SJCRH30 (cell line): ENCODE results near the gene PIP4K2C. TPM values are rescaled to one million over a fixed set of nuclear protein-coding genes. Genes with fewer than 3 reads are reported as not detected.

Experiments used
- DNase-seq, 2 experiments: peaks; one replicate each; pipeline ENCODE4 v3.0.0-alpha.2; 2015 to 2020
- H3K27ac ChIP-seq: fragments of 250-450 bp; sonication (Bioruptor Pico); 2 replicates; pipeline ENCODE4 v1.5.1; 2020; ENCODE audit warnings: mild to moderate bottlenecking, moderate library complexity
- H3K27me3 ChIP-seq: fragments of 250-450 bp; sonication (Bioruptor Pico); 2 replicates; pipeline ENCODE4 v1.5.1; 2020; ENCODE audit warnings: mild to moderate bottlenecking, moderate library complexity
- H3K36me3 ChIP-seq: fragments of 250-450 bp; sonication (Bioruptor Pico); 2 replicates; pipeline ENCODE4 v1.5.1; 2020; ENCODE audit warnings: mild to moderate bottlenecking, moderate library complexity
- H3K4me1 ChIP-seq: fragments of 250-450 bp; sonication (Bioruptor Pico); 2 replicates; pipeline ENCODE4 v1.5.1; 2020; ENCODE audit warnings: mild to moderate bottlenecking, moderate library complexity
- H3K4me3 ChIP-seq: fragments of 250-450 bp; sonication (Bioruptor Pico); 2 replicates; pipeline ENCODE4 v1.5.1; 2020; ENCODE audit warnings: mild to moderate bottlenecking, moderate library complexity
- H3K9me3 ChIP-seq: fragments of 250-450 bp; sonication (Bioruptor Pico); replicated peaks from 2 replicates; pipeline ENCODE4 v1.5.1; 2020; ENCODE audit warnings: mild to moderate bottlenecking, moderate library complexity
- total RNA-seq: library from RNA; depleted of rRNA; stranded (reverse); fragments of >200 nt; shearing (Covaris generic); gene quantifications from 2 replicates; pipeline ENCODE4 v1.2.3, GENCODE V29; 2014

PIP4K2C gene
- total RNA-seq, 1 experiment from 2014 or later: 171 TPM

DNA sequence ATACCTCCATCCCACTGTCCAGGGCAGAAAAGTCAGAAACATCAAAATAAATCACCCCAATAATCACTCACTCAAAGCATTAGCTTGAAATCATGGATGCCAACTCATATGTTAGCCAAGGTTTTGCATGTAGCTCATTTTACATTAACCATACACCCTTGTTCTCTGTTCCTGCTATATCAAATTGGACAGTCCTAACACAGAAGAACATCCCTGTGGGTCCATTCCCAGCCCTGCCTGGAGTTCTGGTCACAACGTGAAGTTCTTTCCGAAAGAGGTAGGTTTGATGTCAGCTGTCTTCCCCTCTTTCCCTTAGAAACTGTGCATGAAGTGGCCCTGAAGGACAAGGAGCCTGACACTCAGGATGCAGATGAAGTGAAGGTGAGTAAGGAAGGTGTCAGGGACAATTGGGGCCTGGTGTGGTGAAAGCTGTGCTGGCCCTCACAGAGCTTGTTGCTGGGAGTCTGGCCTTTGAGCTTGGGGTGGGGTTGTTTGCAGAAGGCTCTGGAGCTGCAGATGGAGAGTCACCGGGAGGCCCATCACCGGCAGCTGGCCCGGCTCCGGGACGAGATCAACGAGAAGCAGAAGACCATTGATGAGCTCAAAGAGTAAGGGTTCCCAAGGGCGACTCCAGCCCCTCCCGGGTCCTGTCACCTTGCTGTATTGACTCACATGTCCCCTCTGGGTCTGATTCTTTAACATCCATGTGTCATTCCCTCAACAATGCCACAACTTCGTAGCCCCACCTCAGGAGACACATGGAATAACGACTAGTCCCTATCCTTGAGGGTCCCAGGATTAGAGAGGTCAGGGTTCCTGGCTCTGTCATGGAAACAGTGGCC is 15.0 kb upstream of the PIP4K2C start:
- H3K4me1 ChIP-seq: no peaks in the 10 kb centered on the region
- H3K27me3 ChIP-seq: peaks cover 45% of the 10 kb centered on the region
- H3K36me3 ChIP-seq: no peaks in the 10 kb centered on the region
- DNase-seq: no peak
- H3K27ac ChIP-seq: no peak overlapping the region
- H3K4me3 ChIP-seq: no peak overlapping the region
- no peaks in the 10 kb centered on the region for H3K9me3 ChIP-seq

- DNase-seq: no peak
- Histone ChIP-seq H3K4me3 (no peak overlapping the region), H3K27me3 (peaks cover 47% of the 10 kb centered on the region), H3K36me3 (no peaks in the 10 kb centered on the region), H3K4me1 (no peaks in the 10 kb centered on the region), H3K9me3 (no peaks in the 10 kb centered on the region), H3K27ac (no peak overlapping the region)
Measured at GRCh38 chr12:57576613-57577160, 14.3 kb upstream of the PIP4K2C start.

DNA sequence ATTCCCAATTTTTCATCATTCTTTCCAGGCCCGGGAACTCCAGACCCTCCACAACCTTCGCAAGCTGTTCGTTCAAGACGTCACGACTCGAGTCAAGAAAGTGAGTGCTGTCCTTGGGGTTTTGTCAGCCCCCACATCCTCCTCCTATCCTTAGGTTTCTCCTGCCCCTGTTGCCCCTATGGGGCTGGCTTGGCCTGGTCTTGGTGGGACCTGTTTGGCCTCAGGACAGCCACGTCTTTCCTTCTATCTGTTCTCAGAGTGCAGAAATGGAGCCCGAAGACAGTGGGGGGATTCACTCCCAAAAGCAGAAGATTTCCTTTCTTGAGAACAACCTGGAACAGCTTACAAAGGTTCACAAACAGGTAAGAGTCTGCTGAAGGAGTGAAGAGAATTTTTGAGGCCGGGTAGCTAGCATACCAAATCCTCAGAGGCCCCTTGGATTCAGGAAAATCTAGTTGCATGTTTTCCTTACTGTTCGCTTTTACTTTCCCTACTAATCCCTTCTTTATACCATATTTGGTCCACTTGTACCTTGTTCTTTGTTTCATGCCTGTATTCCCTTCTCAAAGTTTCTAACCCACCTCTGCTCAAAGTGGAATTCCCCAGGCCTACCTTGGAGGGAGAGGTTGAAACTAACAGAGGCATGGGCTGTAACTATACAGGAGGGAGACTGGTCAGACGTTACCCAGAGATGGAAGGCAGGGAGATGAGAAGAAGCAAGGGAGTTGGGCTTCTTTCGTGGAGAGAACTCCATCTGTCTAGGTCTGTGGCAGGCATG is 12.8 kb upstream of the PIP4K2C start:
- Histone ChIP-seq H3K27me3 (peaks cover 47% of the 10 kb centered on the region), H3K27ac (no peak overlapping the region), H3K9me3 (no peaks in the 10 kb centered on the region), H3K36me3 (no peaks in the 10 kb centered on the region), H3K4me1 (no peaks in the 10 kb centered on the region), H3K4me3 (no peak overlapping the region)
- DNase-seq: no peak

DNA sequence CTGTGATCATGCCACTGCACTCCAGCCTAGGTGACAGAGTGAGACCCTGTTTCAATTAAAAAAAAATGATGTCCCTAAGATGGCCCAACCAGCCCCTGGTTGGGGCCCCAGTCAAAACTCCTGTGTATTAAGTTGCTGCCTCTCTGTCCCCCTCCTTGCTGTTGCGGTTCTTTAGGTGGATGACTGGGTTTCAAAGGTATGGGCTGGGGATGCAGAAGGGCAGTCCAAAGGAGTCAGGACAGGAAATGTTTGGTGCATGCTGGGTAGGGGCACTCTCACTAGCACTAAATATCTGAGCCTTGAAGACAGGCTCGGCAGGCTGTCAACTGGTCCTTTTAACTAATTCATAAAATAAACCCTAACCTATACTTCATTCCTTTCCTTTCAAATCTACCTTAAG is 12.0 kb upstream of the PIP4K2C start:
- Histone ChIP-seq H3K27me3 (peaks cover 47% of the 10 kb centered on the region), H3K36me3 (no peaks in the 10 kb centered on the region), H3K27ac (no peak overlapping the region), H3K9me3 (no peaks in the 10 kb centered on the region), H3K4me1 (no peaks in the 10 kb centered on the region), H3K4me3 (no peak overlapping the region)
- DNase-seq: no peak

GRCh38 chr12:57579677-57580465 is 11.1 kb upstream of the PIP4K2C start:
- DNase-seq: no peak
- Histone ChIP-seq H3K36me3 (no peaks in the 10 kb centered on the region), H3K27me3 (peaks cover 52% of the 10 kb centered on the region), H3K4me1 (no peaks in the 10 kb centered on the region), H3K4me3 (no peak overlapping the region), H3K27ac (no peak overlapping the region), H3K9me3 (no peaks in the 10 kb centered on the region)

DNA sequence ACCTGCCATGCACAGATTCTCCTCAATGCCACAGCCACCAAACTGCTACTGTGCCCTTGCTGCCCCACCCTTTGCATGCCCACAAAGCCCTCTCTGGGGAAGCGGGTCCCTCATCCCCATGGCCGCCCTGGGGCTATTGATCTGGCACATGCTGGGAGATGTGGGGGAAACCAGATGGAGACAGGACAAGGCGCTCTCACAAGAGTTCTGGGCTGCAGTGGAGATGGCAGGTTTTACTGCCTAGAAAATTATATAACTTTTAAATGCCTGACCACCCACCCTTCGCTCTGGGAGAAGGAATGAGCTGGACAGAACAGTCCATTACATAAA is 10.6 kb upstream of the PIP4K2C start:
- Histone ChIP-seq H3K4me1 (no peaks in the 10 kb centered on the region), H3K27me3 (peaks cover 53% of the 10 kb centered on the region), H3K27ac (no peak overlapping the region), H3K9me3 (no peaks in the 10 kb centered on the region), H3K36me3 (no peaks in the 10 kb centered on the region), H3K4me3 (no peak overlapping the region)
- no peak for DNase-seq

GRCh38 chr12:57581802-57582201 is 9.2 kb upstream of the PIP4K2C start:
- Histone ChIP-seq H3K27me3 (peaks cover 55% of the 10 kb centered on the region), H3K36me3 (no peaks in the 10 kb centered on the region), H3K4me3 (no peak overlapping the region), H3K4me1 (no peaks in the 10 kb centered on the region), H3K9me3 (no peaks in the 10 kb centered on the region), H3K27ac (no peak overlapping the region)
- DNase-seq: no peak

- Histone ChIP-seq H3K36me3 (no peaks in the 10 kb centered on the region), H3K27me3 (peaks cover 56% of the 10 kb centered on the region)
Measured at GRCh38 chr12:57582440-57582839, 8.6 kb upstream of the PIP4K2C start.

GRCh38 chr12:57583008-57583831 is 7.8 kb upstream of the PIP4K2C start:
- Histone ChIP-seq H3K27ac (no peak overlapping the region), H3K4me3 (no peak overlapping the region), H3K9me3 (no peaks in the 10 kb centered on the region), H3K36me3 (no peaks in the 10 kb centered on the region), H3K4me1 (no peaks in the 10 kb centered on the region), H3K27me3 (peaks cover 54% of the 10 kb centered on the region)
- peak; percentile 99 to 100 for DNase-seq

More at GRCh38 chr12:57582440-57582839, 8.6 kb upstream of the PIP4K2C start:
- H3K4me1 ChIP-seq: no peaks in the 10 kb centered on the region
- H3K27ac ChIP-seq: no peak overlapping the region
- no peaks in the 10 kb centered on the region for H3K9me3 ChIP-seq
- no peak for DNase-seq
- no peak overlapping the region for H3K4me3 ChIP-seq

DNA sequence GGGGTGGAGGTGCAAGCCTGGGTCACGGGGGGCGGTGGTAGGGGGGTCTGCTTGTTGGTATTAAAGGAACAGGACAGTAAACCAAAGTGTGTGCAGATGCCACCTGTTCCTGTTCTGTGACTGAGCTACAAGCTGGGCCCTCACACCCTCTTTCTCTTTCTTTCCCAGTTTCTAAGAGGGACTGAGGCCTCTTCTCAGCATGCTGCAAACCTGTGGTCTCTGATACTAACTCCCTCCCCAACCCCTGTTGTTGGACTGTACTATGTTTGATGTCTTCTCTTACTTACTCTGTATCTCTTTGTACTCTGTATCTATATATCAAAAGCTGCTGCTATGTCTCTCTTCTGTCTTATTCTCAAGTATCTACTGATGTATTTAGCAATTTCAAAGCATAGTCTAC is 6.9 kb upstream of the PIP4K2C start:
- peaks cover 46% of the 10 kb centered on the region for H3K27me3 ChIP-seq
- no peaks in the 10 kb centered on the region for H3K36me3 ChIP-seq

DNA sequence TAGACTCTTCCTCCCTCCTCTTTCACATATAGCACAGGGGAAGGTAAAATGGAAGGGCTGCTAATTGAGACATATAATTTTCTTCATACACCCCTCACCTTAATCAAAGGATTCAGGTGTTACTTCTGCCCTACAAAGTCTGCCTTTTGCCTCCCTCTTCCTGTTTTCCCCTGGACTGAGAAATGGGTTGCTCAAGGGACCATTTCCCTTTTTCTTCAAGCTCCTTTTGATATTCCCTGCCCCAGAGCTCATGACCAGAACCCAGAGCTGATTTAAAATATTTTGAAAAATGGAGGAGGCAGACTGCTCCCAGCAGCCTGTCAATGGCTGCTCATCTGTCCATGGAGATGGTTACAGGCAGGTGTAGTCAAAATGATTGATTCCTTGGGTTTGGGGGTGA is 6.3 kb upstream of the PIP4K2C start:
- Histone ChIP-seq H3K9me3 (no peaks in the 10 kb centered on the region), H3K4me1 (no peaks in the 10 kb centered on the region), H3K27ac (no peak overlapping the region), H3K36me3 (no peaks in the 10 kb centered on the region), H3K27me3 (peaks cover 39% of the 10 kb centered on the region), H3K4me3 (no peak overlapping the region)
- no peak for DNase-seq

More for the DNA sequence above, 6.9 kb upstream of the PIP4K2C start:
- H3K4me1 ChIP-seq: no peaks in the 10 kb centered on the region
- no peak for DNase-seq
- H3K27ac ChIP-seq: no peak overlapping the region
- no peak overlapping the region for H3K4me3 ChIP-seq
- no peaks in the 10 kb centered on the region for H3K9me3 ChIP-seq

- Histone ChIP-seq H3K27ac (no peak overlapping the region), H3K9me3 (no peaks in the 10 kb centered on the region), H3K4me3 (no peak overlapping the region), H3K4me1 (peaks cover 1% of the 10 kb centered on the region), H3K36me3 (no peaks in the 10 kb centered on the region), H3K27me3 (peaks cover 35% of the 10 kb centered on the region)
- no peak for DNase-seq
Measured at GRCh38 chr12:57585156-57585555, 5.8 kb upstream of the PIP4K2C start.

DNA sequence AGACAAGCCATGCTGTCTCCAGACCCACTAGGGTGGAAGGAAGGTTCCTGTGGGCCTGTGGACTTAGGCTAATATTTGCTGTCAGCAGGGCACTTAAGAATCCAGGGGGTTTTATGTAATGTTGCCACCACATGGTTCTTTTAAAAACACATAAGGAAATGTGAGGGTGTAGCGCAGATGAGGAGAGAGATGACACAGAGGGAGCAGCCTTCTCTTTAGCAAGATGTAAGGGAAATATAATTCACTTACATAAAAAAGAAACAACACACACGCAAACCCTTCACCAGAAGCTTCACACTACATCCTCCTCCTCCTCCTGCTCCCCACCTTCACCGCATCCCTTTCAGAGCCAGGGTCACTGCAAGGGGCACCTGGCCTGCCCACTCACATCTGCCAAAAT is 4.9 kb upstream of the PIP4K2C start:
- Histone ChIP-seq H3K4me1 (peaks cover 5% of the 10 kb centered on the region), H3K27ac (no peak overlapping the region), H3K9me3 (no peaks in the 10 kb centered on the region), H3K27me3 (peaks cover 25% of the 10 kb centered on the region), H3K36me3 (no peaks in the 10 kb centered on the region), H3K4me3 (no peak overlapping the region)
- DNase-seq: no peak

DNA sequence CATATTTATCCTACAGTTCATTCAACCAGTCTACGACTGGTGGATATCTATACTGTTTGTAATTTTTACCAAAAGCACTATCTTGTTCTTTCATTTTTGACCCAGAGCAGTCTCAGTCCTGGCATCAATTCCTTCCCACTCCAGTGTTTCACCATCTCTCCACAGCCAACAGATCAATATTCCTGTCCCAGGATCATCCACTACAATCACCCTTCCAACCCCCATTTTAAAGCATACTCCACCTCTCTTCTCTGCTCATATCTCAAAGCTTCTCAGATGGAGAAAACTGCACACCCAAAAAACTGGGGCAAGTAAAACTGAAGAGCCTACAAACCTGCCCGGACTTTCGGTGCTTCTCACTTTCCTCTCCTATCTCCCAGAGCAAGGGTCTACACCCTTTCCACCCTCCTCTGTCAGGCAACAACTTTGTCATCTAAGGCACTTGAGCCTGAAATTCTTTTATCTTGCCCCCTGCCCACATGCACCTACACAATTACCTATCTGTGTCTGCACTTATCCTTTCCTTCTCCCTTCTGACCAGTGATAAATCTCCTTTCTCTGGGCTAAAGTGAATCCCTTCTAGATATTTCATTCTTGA is 4.1 kb upstream of the PIP4K2C start:
- Histone ChIP-seq H3K9me3 (no peaks in the 10 kb centered on the region), H3K27me3 (peaks cover 25% of the 10 kb centered on the region), H3K4me1 (peaks cover 5% of the 10 kb centered on the region), H3K27ac (no peak overlapping the region), H3K4me3 (no peak overlapping the region), H3K36me3 (no peaks in the 10 kb centered on the region)
- DNase-seq: no peak
